ENCODE data around the gene DNAJB4. TPM values are rescaled to one million over a fixed set of nuclear protein-coding genes. Genes with fewer than 3 reads are reported as not detected.
"Not testable (repeated sequence)": the region's sequence is repeated elsewhere in the genome, so short reads cannot be mapped to it uniquely, and the experiment has no call there.

DNAJB4 gene
- total RNA-seq, 4 donors from 2014 or later = 32.1 to 50.4 (median 41.0) TPM

- peak; percentile 92 for DNase-seq (ENCODE audit: low spot score)
- peak in 1 of 3 donors; percentile 55 for TF ChIP-seq CTCF (IDR thresholded peaks at IDR 0.05)
- ATAC-seq (ENCODE audit: low FRiP score) = peak; percentile 90
These were observed 25.5 kb upstream of the DNAJB4 start, which contains the start of gene FUBP1 for GRCh38 chr1:77978969-77979876. FUBP1 (minus strand) TSS chr1:77979072; CDS start chr1:77979004, 68 bp downstream.

DNA sequence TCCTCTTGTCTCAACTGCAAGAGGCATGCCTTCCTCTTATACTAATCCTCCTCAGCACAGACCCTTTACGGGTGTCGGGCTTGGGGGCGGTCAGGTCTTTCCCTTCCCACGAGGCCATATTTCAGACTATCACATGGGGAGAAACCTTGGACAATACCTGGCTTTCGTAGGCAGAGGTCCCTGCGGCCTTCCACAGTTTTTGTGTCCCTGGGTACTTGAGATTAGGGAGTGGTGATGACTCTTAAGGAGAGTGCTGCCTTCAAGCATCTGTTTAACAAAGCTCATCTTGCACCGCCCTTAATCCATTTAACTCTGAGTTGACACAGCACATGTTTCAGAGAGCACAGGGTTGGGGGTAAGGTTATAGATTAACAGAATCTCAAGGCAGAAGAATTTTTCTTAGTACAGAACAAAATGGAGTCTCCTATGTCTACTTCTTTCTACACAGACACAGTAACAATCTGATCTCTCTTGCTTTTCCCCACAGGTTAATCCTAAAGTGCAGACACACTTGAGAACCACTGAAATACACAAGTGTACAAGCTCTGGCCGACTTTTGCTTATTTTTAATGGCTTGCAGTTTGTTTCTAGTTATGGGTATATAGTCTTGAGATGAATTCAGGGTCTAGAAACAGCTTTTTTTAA is 21.3 kb upstream of the DNAJB4 start:
- ATAC-seq (ENCODE audit: low FRiP score); DNase-seq (ENCODE audit: low spot score): not testable (repeated sequence)

DNA sequence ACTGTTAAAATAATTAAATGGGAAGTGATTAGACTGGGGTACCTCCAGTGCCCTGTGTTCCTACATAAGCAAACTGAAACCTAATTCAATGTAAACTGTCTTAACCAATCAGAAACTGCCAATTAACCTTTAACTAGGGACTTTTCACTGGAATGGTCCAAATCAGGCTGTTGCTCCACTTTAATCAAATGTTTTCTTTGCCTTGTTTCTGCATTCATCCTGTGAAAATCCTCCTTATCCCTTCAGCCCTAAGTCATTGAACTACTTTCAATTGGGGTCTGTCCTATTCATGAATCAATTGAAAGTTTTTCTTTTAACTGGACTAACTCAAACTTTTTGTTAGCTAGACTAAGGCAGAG is 20.8 kb upstream of the DNAJB4 start:
- ATAC-seq (ENCODE audit: low FRiP score) (no peak), DNase-seq (ENCODE audit: low spot score) (no peak)
- no peak for TF ChIP-seq CTCF (IDR thresholded peaks at IDR 0.05)

- DNase-seq (ENCODE audit: low spot score) = no peak
- TF ChIP-seq CTCF (IDR thresholded peaks at IDR 0.05) = no peak
- ATAC-seq (ENCODE audit: low FRiP score) = no peak
These were observed 20.1 kb upstream of the DNAJB4 start for GRCh38 chr1:77984629-77985028.

DNA sequence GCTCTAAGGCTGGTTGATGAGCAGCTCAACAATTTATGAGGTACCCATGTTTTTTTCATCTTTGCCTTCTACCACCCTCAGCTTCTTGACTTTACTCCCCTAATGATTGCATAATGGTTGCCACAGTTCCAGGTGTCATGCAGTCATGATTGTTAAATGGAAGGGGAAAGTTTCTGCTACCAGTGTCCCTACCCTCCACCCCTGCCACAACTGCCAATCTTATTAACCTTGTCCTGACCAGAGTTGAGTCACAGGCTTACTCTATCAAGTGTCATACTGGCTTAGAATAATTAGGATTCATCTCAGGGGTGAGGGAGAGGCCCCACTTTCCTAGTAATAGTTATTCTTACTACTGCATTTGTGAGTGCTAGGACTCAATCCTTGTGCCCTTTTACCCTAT is 17.9 kb upstream of the DNAJB4 start:
- no peak for TF ChIP-seq CTCF (IDR thresholded peaks at IDR 0.05)

GRCh38 chr1:77987919-77988318 is 16.8 kb upstream of the DNAJB4 start:
- no peak for TF ChIP-seq CTCF (IDR thresholded peaks at IDR 0.05)
- DNase-seq (ENCODE audit: low spot score) (no peak), ATAC-seq (ENCODE audit: low FRiP score) (no peak)

More for the DNA sequence above, 17.9 kb upstream of the DNAJB4 start:
- ATAC-seq (ENCODE audit: low FRiP score) (no peak), DNase-seq (ENCODE audit: low spot score) (no peak)

GRCh38 chr1:77989744-77990143 is 15.0 kb upstream of the DNAJB4 start:
- TF ChIP-seq CTCF (IDR thresholded peaks at IDR 0.05) = no peak
- DNase-seq (ENCODE audit: low spot score) = no peak
- no peak for ATAC-seq (ENCODE audit: low FRiP score)
